Trophoblast cell (in vitro differentiated cells and primary cell): Measurements from ENCODE around the gene CDC42EP4. TPM values are rescaled to one million over a fixed set of nuclear protein-coding genes. Genes with fewer than 3 reads are reported as not detected.
A peak's percentile ranks its signal among the peaks of the same experiment; 100 is the strongest.

ENCODE experiments used
- DNase-seq, 2 donors: peaks; one replicate each; pipeline ENCODE4 v3.0.0-alpha.2; 2016
- H2AFZ ChIP-seq: 2 replicates; pipeline ENCODE4 v1.6.1; 2013; ENCODE audit warnings: low read length, moderate library complexity, mild to moderate bottlenecking; ENCODE audit not compliant: insufficient read depth, poor library complexity
- H2AK5ac ChIP-seq: 2 replicates; pipeline ENCODE4 v1.6.1; 2013; ENCODE audit warnings: mild to moderate bottlenecking, low read length
- H2BK120ac ChIP-seq: 2 replicates; pipeline ENCODE4 v1.6.1; 2013; ENCODE audit warnings: low read length, mild to moderate bottlenecking, moderate library complexity; ENCODE audit not compliant: insufficient read depth, poor library complexity
- H2BK12ac ChIP-seq: 2 replicates; pipeline ENCODE4 v1.6.1; 2013; ENCODE audit warnings: mild to moderate bottlenecking, low read length, moderate library complexity
- H2BK5ac ChIP-seq: 2 replicates; pipeline ENCODE4 v1.6.1; 2013; ENCODE audit warnings: low read length, low read depth, moderate library complexity, mild to moderate bottlenecking; ENCODE audit not compliant: poor library complexity
- H3K14ac ChIP-seq: 2 replicates; pipeline ENCODE4 v1.6.1; 2013; ENCODE audit warnings: mild to moderate bottlenecking, low read length
- H3K18ac ChIP-seq: 2 replicates; pipeline ENCODE4 v1.6.1; 2013; ENCODE audit warnings: mild to moderate bottlenecking, low read length
- H3K23ac ChIP-seq: 2 replicates; pipeline ENCODE4 v1.6.1; 2013; ENCODE audit warnings: low read length
- H3K27ac ChIP-seq: 2 replicates; pipeline ENCODE4 v1.5.1; 2013; ENCODE audit warnings: low read depth, mild to moderate bottlenecking, inconsistent platforms, low read length, moderate library complexity
- H3K27me3 ChIP-seq: 2 replicates; pipeline ENCODE4 v1.6.1; 2013; ENCODE audit warnings: inconsistent platforms, mild to moderate bottlenecking, low read length, moderate library complexity; ENCODE audit not compliant: insufficient read depth
- H3K36me3 ChIP-seq, 2 experiments: 1 replicate in 1 of 2; 2 replicates in 1 of 2; pipeline ENCODE4 v1.6.1; 2013; ENCODE audit warnings: low read length in 2 of 2, mild to moderate bottlenecking in 2 of 2, moderate library complexity in 1 of 2; ENCODE audit not compliant: insufficient read depth in 2 of 2, control insufficient read depth in 1 of 2
- H3K4ac ChIP-seq: 2 replicates; pipeline ENCODE4 v1.6.1; 2013; ENCODE audit warnings: low read depth, mild to moderate bottlenecking, low read length, moderate library complexity
- H3K4me1 ChIP-seq, 2 experiments: 1 replicate in 1 of 2; 2 replicates in 1 of 2; pipeline ENCODE4 v1.6.1; 2013; ENCODE audit warnings: low read length in 2 of 2, mild to moderate bottlenecking in 2 of 2, moderate library complexity in 1 of 2; ENCODE audit not compliant: insufficient read depth in 2 of 2, control insufficient read depth in 1 of 2
- H3K4me2 ChIP-seq: 2 replicates; pipeline ENCODE4 v1.6.1; 2013; ENCODE audit warnings: inconsistent platforms, mild to moderate bottlenecking, low read length, moderate library complexity
- H3K4me3 ChIP-seq: 2 replicates; pipeline ENCODE4 v1.5.1; 2013; ENCODE audit warnings: mild to moderate bottlenecking, low read depth, low read length, inconsistent platforms
- H3K79me1 ChIP-seq: one replicate; pipeline ENCODE4 v1.6.1; 2013; ENCODE audit warnings: low read length
- H3K79me2 ChIP-seq: 2 replicates; pipeline ENCODE4 v1.6.1; 2013; ENCODE audit warnings: low read length, mild to moderate bottlenecking; ENCODE audit not compliant: control insufficient read depth, insufficient read depth, poor library complexity
- H3K9ac ChIP-seq: 2 replicates; pipeline ENCODE4 v1.6.1; 2013; ENCODE audit warnings: mild to moderate bottlenecking, low read length
- H3K9me3 ChIP-seq: 2 replicates; pipeline ENCODE4 v1.6.1; 2013; ENCODE audit warnings: low read depth, mild to moderate bottlenecking, control low read depth, inconsistent platforms, low read length; ENCODE audit not compliant: insufficient read depth
- H4K12ac ChIP-seq: 2 replicates; pipeline ENCODE4 v1.6.1; 2013; ENCODE audit warnings: low read depth, mild to moderate bottlenecking, low read length, moderate library complexity
- H4K8ac ChIP-seq: 2 replicates; pipeline ENCODE4 v1.6.1; 2013; ENCODE audit warnings: low read depth, mild to moderate bottlenecking, low read length, moderate library complexity
- H4K91ac ChIP-seq: one replicate; pipeline ENCODE4 v1.6.1; 2013; ENCODE audit warnings: low read depth, mild to moderate bottlenecking, low read length, moderate library complexity
- WGBS: extraction: QIAGEN DNeasy Blood & Tissue Kit; methylation state at CpG from one replicate; pipeline ENCODE4 v1.1.7; 2013; ENCODE audit warnings: missing lambda C conversion rate; ENCODE audit not compliant: insufficient read length, insufficient coverage; ENCODE audit errors: extremely low coverage; 5-methylcytosine and 5-hydroxymethylcytosine counted together
- polyA plus RNA-seq: library from polyadenylated mRNA; stranded (reverse); fragments of 200-250 nt; gene quantifications from 2 replicates; pipeline ENCODE4 v1.2.3, GENCODE V29; 2013

CDC42EP4 gene, protein sequence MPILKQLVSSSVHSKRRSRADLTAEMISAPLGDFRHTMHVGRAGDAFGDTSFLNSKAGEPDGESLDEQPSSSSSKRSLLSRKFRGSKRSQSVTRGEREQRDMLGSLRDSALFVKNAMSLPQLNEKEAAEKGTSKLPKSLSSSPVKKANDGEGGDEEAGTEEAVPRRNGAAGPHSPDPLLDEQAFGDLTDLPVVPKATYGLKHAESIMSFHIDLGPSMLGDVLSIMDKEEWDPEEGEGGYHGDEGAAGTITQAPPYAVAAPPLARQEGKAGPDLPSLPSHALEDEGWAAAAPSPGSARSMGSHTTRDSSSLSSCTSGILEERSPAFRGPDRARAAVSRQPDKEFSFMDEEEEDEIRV
- polyA plus RNA-seq, result 31.8 and 33.8 TPM in 2 replicates

DNA sequence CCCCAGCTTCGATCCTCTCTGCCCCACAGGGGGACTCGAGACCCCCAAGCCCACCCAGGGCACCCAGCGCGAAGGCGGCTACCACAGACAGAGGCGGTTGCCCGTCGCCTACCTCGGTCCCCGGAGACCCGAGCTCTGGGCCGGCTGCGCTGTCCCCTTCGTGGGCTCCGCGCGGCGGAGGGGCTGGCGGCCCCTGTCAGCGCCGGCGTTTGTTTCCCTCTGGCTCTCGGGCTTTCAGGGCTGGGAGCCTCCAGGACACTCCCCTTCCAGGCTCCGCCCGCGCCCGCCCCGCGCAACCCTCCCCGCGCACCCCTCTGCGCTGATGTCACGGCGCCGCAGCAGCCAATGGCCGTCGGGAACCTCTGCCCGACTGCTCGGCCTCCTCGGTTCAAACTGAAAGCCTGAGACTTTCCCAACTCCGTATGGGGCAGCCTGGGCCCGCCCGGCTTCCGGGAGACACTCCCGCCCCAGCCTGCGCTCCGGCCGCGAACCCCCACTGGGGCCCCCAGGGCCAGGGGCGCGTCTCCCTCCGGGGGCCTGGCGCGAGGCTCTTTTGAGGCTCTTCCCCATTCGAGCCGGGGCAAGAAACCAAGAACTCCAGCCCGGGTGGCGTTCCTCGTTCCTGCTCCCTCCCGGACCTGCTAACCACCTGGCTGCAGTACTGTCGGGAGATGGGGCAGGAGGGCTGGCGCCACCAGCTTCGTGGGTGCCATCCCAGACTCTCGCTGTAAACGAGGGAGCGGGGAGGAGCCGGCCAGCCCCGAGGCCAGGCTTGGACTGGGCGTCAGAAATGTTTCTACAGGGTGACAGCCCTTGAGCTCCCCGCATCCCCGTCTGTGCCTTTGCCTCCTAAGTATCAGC is at the start of gene CDC42EP4:
Gene CDC42EP4, minus strand, starts transcription at position 221 of the 861 bp plus-strand sequence. CDS start 25,501 bp downstream, outside the sequence.
- Histone ChIP-seq H2AFZ (peak within 1 kb of the TSS; percentile 90), H3K14ac (peak within 1 kb of the TSS; percentile 97), H3K23ac (no peak within 1 kb of the TSS), H2BK12ac (peak within 1 kb of the TSS; percentile 80), H3K27me3 (no peaks in the 10 kb centered on the region), H2AK5ac (peak within 1 kb of the TSS; percentile 2), H3K36me3 (peaks cover 1 to 5% of the 10 kb centered on the region in 2 experiments), H4K91ac (peak within 1 kb of the TSS; percentile 98), H2BK120ac (peak within 1 kb of the TSS; percentile 89), H3K4ac (peak within 1 kb of the TSS; percentile 99), H4K8ac (peak within 1 kb of the TSS; percentile 96), H2BK5ac (peak within 1 kb of the TSS; percentile 93), H3K4me1 (peaks cover 24 to 28% of the 10 kb centered on the region in 2 experiments), H3K4me3 (peak within 1 kb of the TSS; percentile 87), H3K9me3 (no peaks in the 10 kb centered on the region), H3K79me2 (peaks cover 31% of the 10 kb centered on the region), H4K12ac (peak within 1 kb of the TSS; percentile 83), H3K79me1 (peaks cover 38% of the 10 kb centered on the region), H3K18ac (peak within 1 kb of the TSS; percentile 98), H3K4me2 (peak within 1 kb of the TSS; percentile 98), H3K9ac (peak within 1 kb of the TSS; percentile 90), H3K27ac (peak within 1 kb of the TSS; percentile 95)
- WGBS, result no CpG with 5 or more reads among the region's 71 CpGs
- peak; percentile 97 for DNase-seq

DNA sequence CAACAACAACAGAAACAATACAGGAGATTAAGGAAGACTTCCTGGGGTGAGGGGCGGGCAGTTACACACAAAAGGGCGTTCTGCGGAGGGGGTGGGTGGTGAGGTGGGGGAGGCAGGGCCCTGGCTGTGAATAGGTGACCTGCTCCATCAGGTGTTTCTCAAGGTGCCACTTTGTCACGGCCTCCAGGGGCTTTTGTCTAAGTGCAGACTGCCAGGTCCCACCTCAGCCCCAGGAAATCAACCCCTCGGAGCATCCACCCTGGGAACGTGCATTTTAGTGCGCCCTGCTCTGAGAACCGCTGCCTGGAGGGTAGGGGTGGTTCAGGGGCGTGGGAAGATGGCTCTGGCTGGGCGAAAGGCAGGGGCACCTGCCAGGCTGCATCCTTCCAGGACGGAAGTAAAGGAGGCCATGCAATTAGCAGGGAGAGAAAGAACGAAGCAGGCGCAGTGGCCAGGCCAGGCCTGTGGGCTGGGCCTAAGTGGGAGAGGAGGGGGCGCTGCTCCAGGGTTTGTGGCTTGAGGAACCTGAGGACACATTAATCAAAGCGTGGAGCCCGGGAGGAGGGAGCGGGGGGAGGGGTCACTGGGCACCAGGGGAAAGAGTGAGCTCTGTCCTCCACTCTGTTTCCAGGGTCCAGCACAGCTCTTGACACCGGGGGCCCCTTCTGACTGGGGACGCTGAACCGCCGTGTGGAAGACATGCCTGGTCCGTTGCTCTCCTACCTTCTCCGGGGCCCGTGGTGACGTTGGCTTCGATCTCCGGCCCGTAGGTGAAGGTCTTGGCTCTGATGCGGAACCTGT is 49.4 kb upstream of the CDC42EP4 start:
- Histone ChIP-seq H4K12ac (no peak overlapping the region), H4K8ac (no peak overlapping the region), H3K4me3 (no peak overlapping the region), H2AFZ (no peak overlapping the region), H3K4me2 (no peak overlapping the region), H3K4me1 (peaks cover 16 to 18% of the 10 kb centered on the region in 2 experiments), H2BK120ac (no peak overlapping the region), H2AK5ac (peak overlapping the region; percentile 9), H3K79me2 (no peaks in the 10 kb centered on the region), H3K9ac (no peak overlapping the region), H3K36me3 (no peaks in the 10 kb centered on the region), H3K27ac (no peak overlapping the region), H2BK12ac (peak overlapping the region; percentile 42), H3K14ac (no peak overlapping the region), H3K23ac (no peak overlapping the region), H3K79me1 (peaks cover 2% of the 10 kb centered on the region), H3K27me3 (no peaks in the 10 kb centered on the region), H3K18ac (peak overlapping the region; percentile 55), H3K4ac (no peak overlapping the region), H4K91ac (peak overlapping the region; percentile 39), H3K9me3 (no peaks in the 10 kb centered on the region), H2BK5ac (no peak overlapping the region)
- no CpG with 5 or more reads among the region's 29 CpGs for WGBS
- DNase-seq, result no peak

DNA sequence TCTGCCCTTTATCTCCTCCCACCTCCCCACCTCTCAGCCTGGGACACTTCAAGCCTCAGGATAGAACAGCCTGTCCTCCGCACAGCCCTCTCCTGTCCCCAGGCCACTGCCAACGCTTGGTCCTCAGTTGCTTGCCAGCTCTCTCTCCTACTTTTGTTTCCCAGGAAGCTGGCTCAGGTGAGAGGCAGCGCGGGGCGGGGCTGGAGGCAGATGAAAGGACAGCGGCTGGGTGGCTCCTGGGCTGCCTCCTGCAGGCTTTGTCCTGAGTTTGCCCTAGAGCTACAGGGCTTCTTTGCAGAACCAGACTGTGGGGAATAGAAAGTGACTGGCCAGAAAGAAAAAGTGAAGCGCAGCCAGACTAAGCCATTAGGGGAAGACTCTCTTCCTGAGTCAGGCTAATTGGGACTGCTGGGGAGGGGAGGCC is 48.2 kb upstream of the CDC42EP4 start:
- WGBS, result no CpG with 5 or more reads among the region's 7 CpGs
- no peak overlapping the region for H2AK5ac ChIP-seq
- no peak overlapping the region for H2BK120ac ChIP-seq
- H2BK12ac ChIP-seq, result no peak overlapping the region
- H3K23ac ChIP-seq, result no peak overlapping the region
- peak; percentile 35 to 53 for DNase-seq
- H3K4me2 ChIP-seq, result peak overlapping the region; percentile 17
- no peak overlapping the region for H2AFZ ChIP-seq
- no peaks in the 10 kb centered on the region for H3K36me3 ChIP-seq
- H4K12ac ChIP-seq, result no peak overlapping the region
- H3K9me3 ChIP-seq, result no peaks in the 10 kb centered on the region
- H3K27me3 ChIP-seq, result no peaks in the 10 kb centered on the region
- H3K4me3 ChIP-seq, result no peak overlapping the region
- no peak overlapping the region for H3K27ac ChIP-seq
- no peak overlapping the region for H4K8ac ChIP-seq
- H4K91ac ChIP-seq, result peak overlapping the region; percentile 39
- no peak overlapping the region for H3K9ac ChIP-seq
- no peak overlapping the region for H3K4ac ChIP-seq
- H3K4me1 ChIP-seq, result peaks cover 16 to 18% of the 10 kb centered on the region in 2 experiments
- H2BK5ac ChIP-seq, result no peak overlapping the region
- H3K79me2 ChIP-seq, result no peaks in the 10 kb centered on the region
- peaks cover 2% of the 10 kb centered on the region for H3K79me1 ChIP-seq
- no peak overlapping the region for H3K14ac ChIP-seq
- H3K18ac ChIP-seq, result no peak overlapping the region

DNA sequence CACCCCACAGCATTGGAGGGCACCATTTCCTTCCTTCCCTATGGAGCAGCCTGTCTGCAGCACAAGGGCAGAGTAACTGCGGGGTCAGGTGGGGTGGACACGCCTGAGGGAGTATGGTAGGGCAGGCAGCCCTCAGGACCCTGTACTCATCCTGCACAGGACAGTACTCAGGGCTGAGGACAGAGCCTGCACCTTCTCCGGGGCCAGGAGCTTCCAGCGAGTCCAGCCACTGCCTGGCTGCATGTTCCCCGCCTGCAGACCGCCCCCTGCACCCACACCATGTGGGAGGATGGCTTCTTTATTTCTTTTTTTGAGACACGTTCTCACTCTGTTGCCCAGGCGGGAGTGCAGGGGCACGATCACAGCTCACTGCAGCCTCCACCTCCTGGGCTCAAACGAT is 47.6 kb upstream of the CDC42EP4 start:
- Histone ChIP-seq H3K18ac (peak overlapping the region; percentile 4), H4K12ac (no peak overlapping the region), H3K4me1 (peaks cover 16 to 18% of the 10 kb centered on the region in 2 experiments), H2BK120ac (no peak overlapping the region), H2BK5ac (no peak overlapping the region), H3K9ac (no peak overlapping the region), H2BK12ac (peak overlapping the region; percentile 68), H3K27ac (no peak overlapping the region), H4K91ac (peak overlapping the region; percentile 33), H3K36me3 (no peaks in the 10 kb centered on the region), H3K9me3 (no peaks in the 10 kb centered on the region), H3K27me3 (no peaks in the 10 kb centered on the region), H3K4me2 (no peak overlapping the region), H3K23ac (no peak overlapping the region), H3K4ac (no peak overlapping the region), H2AFZ (no peak overlapping the region), H3K79me1 (peaks cover 2% of the 10 kb centered on the region), H3K79me2 (no peaks in the 10 kb centered on the region), H3K14ac (peak overlapping the region; percentile 9), H4K8ac (no peak overlapping the region), H3K4me3 (no peak overlapping the region), H2AK5ac (peak overlapping the region; percentile 55)
- WGBS, result no CpG with 5 or more reads among the region's 10 CpGs
- no peak for DNase-seq
